HG03060 (cell line): Measurements from ENCODE around the gene MRPL54.

ENCODE experiments used
- ATAC-seq: cut with Tn5 transposase; IDR thresholded peaks from one replicate; pipeline ENCODE4 v1.9.1; 2021; ENCODE audit warnings: low read depth, moderate number of reproducible peaks; ENCODE audit not compliant: unreplicated experiment

Gene MRPL54

GRCh38 chr19:3762501-3763459 is at the start of gene MRPL54:
Gene MRPL54 (plus strand): TSS chr19:3762682. CDS start chr19:3762701, 19 bp downstream.
- ATAC-seq = peak; percentile 64

- ATAC-seq = no peak
Observed at GRCh38 chr19:3716147-3716668, 46.3 kb upstream of the MRPL54 start.

GRCh38 chr19:3719868-3720267 is 42.6 kb upstream of the MRPL54 start:
- no peak for ATAC-seq

GRCh38 chr19:3720349-3720917 is 42.0 kb upstream of the MRPL54 start:
- ATAC-seq = no peak

GRCh38 chr19:3721131-3721886 is 41.2 kb upstream of the MRPL54 start:
- ATAC-seq = no peak

- no peak for ATAC-seq
Observed at GRCh38 chr19:3721887-3722442, 40.5 kb upstream of the MRPL54 start.

GRCh38 chr19:3722443-3723109 is 39.9 kb upstream of the MRPL54 start:
- no peak for ATAC-seq

- no peak for ATAC-seq
Observed at GRCh38 chr19:3723110-3723488, 39.4 kb upstream of the MRPL54 start.

- no peak for ATAC-seq
Observed at GRCh38 chr19:3723883-3724282, 38.6 kb upstream of the MRPL54 start.

GRCh38 chr19:3725121-3725520 is 37.4 kb upstream of the MRPL54 start:
- ATAC-seq = no peak

GRCh38 chr19:3725640-3726310 is 36.7 kb upstream of the MRPL54 start:
- ATAC-seq = no peak

GRCh38 chr19:3730457-3730958 is 32.0 kb upstream of the MRPL54 start:
- ATAC-seq = no peak

- ATAC-seq = no peak
Observed at GRCh38 chr19:3732108-3732507, 30.4 kb upstream of the MRPL54 start.

GRCh38 chr19:3733549-3734309 is 28.8 kb upstream of the MRPL54 start:
- ATAC-seq = no peak

GRCh38 chr19:3734310-3734600 is 28.2 kb upstream of the MRPL54 start:
- ATAC-seq = no peak

- ATAC-seq = no peak
Observed at GRCh38 chr19:3736106-3736724, 26.3 kb upstream of the MRPL54 start.

- no peak for ATAC-seq
Observed at GRCh38 chr19:3737487-3738205, 24.8 kb upstream of the MRPL54 start.
